Measurements from ENCODE around the gene RAD51B.
"Not testable (repeated sequence)": the region's sequence is repeated elsewhere in the genome, so short reads cannot be mapped to it uniquely, and the experiment has no call there.

RAD51B gene

GRCh38 chr14:68418174-68419118 lies 598.9 kb downstream of the RAD51B start:
- DNase-seq (ENCODE audit: low spot score): no peak
- FAIRE-seq: no peak

GRCh38 chr14:68420350-68420749 lies 600.8 kb downstream of the RAD51B start:
- no peak for DNase-seq (ENCODE audit: low spot score)
- no peak for FAIRE-seq

GRCh38 chr14:68421116-68421515 lies 601.5 kb downstream of the RAD51B start:
- FAIRE-seq: no peak
- DNase-seq (ENCODE audit: low spot score): no peak

DNA sequence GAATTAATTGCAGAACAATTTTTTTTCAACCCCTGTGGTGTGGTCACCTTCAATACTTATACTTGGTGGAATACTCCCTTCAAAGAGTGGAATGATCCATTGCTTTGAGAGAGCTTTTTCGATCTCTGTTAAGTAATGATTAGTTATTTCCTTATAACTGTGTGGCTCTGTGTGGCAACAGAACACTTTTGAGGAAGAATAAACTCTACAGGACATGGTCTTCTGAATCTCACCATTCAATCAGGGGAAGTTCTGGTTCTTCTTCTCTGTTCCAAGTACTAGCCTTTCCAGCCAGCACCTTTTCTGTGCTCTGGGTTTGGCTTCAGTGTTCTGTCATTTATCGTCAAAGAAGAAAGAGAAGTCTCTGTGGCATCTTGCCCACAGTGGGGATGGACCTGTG lies 604.1 kb downstream of the RAD51B start:
- DNase-seq (ENCODE audit: low spot score) (no peak), FAIRE-seq (no peak)

GRCh38 chr14:68424443-68425172 lies 605.0 kb downstream of the RAD51B start:
- no peak for FAIRE-seq
- no peak for DNase-seq (ENCODE audit: low spot score)

- DNase-seq (ENCODE audit: low spot score): peak; percentile 26
- FAIRE-seq: no peak
These were observed 607.3 kb downstream of the RAD51B start for GRCh38 chr14:68426661-68427549.

GRCh38 chr14:68427550-68427890 lies 607.9 kb downstream of the RAD51B start:
- no peak for DNase-seq (ENCODE audit: low spot score)
- peak; percentile 14 for FAIRE-seq

DNA sequence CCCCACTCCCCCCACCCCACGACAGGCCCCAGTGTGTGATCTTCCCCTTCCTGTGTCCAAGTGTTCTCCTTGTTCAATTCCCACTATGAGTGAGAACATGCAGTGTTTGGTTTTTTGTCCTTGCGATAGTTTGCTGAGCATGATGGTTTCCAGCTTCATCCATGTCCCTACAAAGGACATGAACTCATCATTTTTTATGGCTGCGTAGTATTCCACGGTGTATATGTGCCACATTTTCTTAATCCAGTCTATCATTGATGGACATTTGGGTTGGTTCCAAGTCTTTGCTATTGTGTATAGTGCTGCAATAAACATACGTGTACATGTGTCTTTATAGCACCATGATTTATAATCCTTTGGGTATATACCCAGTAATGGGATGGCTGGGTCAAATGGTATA lies 609.3 kb downstream of the RAD51B start:
- FAIRE-seq; DNase-seq (ENCODE audit: low spot score): not testable (repeated sequence)

- not testable (repeated sequence) for DNase-seq (ENCODE audit: low spot score); FAIRE-seq
These were observed 614.6 kb downstream of the RAD51B start for GRCh38 chr14:68434173-68434572.

- not testable (repeated sequence) for DNase-seq (ENCODE audit: low spot score); FAIRE-seq
These were observed 616.1 kb downstream of the RAD51B start for GRCh38 chr14:68435631-68436030.

DNA sequence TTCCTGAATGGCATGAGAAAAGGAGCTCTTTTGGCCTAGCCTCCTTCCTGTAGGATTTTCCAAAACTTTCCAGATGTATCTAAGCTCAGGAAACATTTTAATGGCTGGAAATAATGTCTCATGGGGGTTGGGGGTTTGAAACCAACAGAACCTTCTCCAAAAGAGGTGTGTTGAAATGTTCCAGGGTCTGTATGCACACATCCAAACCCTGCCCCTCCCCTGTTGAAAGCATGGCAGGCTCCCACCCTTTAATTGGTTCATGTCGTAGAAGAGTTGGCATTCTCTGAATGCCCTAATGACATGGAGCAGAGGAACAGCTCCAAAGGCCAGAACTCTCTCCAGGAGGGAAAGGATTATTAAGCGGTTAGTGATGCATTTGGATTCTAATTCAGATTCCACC lies 620.1 kb downstream of the RAD51B start:
- FAIRE-seq (no peak), DNase-seq (ENCODE audit: low spot score) (no peak)

GRCh38 chr14:68440820-68441219 lies 621.2 kb downstream of the RAD51B start:
- FAIRE-seq: no peak
- DNase-seq (ENCODE audit: low spot score): no peak

GRCh38 chr14:68441542-68441941 lies 622.0 kb downstream of the RAD51B start:
- FAIRE-seq (no peak), DNase-seq (ENCODE audit: low spot score) (no peak)

- FAIRE-seq (no peak), DNase-seq (ENCODE audit: low spot score) (no peak)
These were observed 623.5 kb downstream of the RAD51B start for GRCh38 chr14:68442828-68443629.

DNA sequence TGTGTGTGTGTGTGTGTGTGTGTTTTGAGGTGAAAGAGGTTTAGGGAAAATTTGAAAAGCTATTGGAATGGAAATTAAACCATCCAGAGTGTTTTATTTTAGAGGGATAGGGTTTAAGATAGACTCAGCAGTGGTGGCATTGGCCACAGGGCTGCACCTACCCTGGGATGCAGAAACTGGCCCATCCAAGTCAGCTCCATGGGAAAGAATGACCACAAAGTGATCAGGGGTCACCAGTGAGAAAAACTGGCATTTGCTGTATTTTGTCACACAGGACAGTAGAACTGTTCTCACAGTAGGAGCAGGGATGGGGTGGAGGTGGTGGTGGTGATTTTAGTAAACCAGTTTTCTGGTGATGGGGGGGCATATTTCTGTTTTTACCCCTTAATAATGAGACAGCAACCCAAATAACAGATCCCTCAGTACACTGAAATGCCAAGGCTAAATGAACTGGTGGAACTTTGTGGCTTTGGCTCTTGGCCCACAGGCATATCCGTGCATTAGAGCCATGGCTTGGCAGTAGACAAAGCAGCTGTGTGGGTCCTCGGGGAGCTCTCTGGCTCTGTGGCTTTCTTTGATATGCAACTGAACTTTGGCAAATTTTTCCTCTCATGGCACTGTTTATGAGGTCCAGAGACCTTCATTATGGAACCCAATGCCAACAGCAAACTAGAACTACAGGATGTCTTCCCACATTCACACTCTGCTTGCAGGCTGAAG lies 625.0 kb downstream of the RAD51B start:
- peak; percentile 85 for FAIRE-seq
- DNase-seq (ENCODE audit: low spot score): peak; percentile 57

DNA sequence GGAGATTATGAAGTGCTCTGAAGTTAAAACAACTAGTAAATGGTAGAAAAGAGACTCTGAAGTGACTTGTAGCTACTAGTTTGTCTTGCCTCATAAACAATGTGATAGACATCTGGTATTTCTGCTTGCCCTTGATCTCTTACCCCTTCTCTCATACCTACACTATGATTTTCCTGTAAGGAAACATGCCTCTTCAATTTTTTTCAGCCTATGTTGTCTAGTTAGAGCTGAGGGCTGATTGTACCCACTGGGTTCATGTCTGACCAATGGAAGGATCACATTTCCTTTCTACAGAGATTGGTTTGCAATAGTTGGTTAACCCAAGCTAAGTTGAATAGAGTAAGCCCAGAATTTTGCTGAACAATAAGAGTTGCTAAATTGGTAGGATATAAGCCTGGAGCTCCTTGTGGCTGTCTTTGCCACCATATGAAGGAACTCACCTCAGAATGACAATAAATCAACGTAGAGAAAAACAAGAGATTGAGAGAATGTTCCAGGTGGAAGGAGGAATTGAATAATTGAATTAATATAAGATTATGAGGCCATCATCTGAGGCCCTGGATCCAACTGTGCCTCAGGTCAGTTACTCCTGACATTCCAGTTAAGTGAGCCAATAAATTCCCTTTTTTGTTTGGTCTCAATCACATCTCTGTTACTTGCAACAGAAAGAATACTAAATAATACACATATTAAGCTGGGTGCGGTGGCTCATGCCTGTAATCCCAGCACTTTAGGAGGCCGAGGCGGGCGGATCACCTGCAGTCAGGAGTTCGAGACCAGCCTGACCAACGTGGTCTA lies 626.9 kb downstream of the RAD51B start:
- FAIRE-seq: no peak

DNA sequence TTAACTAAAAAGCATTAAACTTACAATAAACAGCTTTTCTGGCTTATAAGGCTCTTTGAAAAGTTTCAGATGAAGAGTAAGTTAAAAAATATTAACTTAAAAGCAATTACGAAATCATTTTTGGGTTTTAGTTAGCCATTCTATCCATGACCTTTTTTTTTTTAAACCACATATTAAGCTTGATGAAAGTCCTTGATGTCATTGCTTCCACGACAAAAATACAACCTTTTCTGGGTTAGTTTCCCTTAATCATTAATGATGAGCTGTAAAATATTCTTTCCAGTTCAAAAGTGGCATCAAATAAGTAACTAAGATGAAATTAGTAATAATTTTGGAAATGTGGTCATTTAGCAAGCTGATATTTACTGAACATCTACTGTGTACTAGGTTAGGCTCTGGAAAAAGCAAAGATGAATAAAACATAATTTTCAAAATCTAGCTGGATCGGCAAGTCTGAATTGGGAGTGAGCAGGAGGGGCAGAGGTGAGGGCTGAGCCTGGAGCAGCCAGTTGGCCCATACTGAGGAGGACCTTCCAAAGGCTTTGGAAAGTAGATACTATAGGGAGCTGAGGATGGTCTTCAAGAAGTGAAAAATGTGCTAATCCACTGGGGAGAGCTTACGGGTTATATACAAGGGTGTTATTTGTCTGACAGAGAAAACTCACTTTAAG lies 628.1 kb downstream of the RAD51B start:
- FAIRE-seq: peak; percentile 98
- peak; percentile 45 for DNase-seq (ENCODE audit: low spot score)

More for the DNA sequence above, 626.9 kb downstream of the RAD51B start:
- no peak for DNase-seq (ENCODE audit: low spot score)

DNA sequence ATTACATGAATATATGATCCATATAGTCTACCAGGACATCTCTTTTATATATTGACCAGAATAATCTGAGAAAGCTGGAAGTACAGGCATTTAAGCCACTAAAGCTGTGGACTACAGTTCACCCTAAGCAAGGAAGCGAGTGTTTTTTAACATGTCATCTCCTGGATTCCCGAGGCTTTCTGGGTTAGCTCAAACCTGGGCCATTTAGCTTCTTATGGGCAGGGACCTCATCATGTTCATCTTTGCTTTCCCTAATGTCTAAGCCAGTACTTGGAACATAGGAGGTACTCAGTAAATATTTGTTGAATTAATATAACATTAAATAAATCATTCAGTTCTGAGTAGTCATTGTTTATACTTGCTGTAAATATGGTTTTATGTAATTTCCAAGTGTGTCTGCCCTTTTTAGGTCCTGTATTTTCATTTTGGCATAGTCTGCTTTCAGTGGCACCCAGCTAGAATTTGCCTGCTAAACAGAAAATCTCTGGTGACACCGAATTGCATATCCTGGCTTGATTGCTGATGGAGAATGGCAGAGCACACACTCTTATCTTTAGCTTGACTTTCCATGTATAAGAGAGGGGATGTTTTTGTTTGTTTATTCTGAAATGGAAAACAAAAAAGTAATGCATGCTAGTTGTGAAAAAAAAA lies 628.8 kb downstream of the RAD51B start:
- no peak for FAIRE-seq
- DNase-seq (ENCODE audit: low spot score): no peak

Measured in RCC 7860 (cell line).